Progenitor cell of endocrine pancreas (in vitro differentiated cells): ENCODE data around the gene SLC6A8. TPM values are rescaled to one million over a fixed set of nuclear protein-coding genes. Genes with fewer than 3 reads are reported as not detected.

Experiments used
- DNase-seq: peaks from one replicate; pipeline ENCODE4 v3.0.0; 2021; ENCODE audit warnings: low spot score; ENCODE audit not compliant: unreplicated experiment
- H3K27ac Mint-ChIP-seq: 2 replicates; pipeline ENCODE4 v1.8.0; 2021; ENCODE audit warnings: mild to moderate bottlenecking, moderate library complexity, mixed read lengths
- H3K27me3 Mint-ChIP-seq: 2 replicates; pipeline ENCODE4 v1.8.0; 2021; ENCODE audit warnings: mixed read lengths
- H3K36me3 Mint-ChIP-seq: 2 replicates; pipeline ENCODE4 v1.8.0; 2022; ENCODE audit warnings: mixed read lengths; ENCODE audit not compliant: insufficient read depth
- H3K4me1 Mint-ChIP-seq: 2 replicates; pipeline ENCODE4 v1.8.0; 2021; ENCODE audit warnings: low read depth, mixed read lengths
- H3K4me3 Mint-ChIP-seq: 2 replicates; pipeline ENCODE4 v1.8.0; 2021; ENCODE audit warnings: low read depth, mild to moderate bottlenecking, moderate library complexity, mixed read lengths
- H3K9me3 Mint-ChIP-seq: 2 replicates; pipeline ENCODE4 v1.8.0; 2021; ENCODE audit warnings: low read depth, mixed read lengths
- CTCF ChIP-seq: fragments of 200-600 bp; sonication (generic); IDR thresholded peaks from one replicate; pipeline ENCODE4 v1.5.0; 2021; ENCODE audit warnings: antibody characterized with exemption, mild to moderate bottlenecking; ENCODE audit not compliant: unreplicated experiment
- total RNA-seq: library from RNA; stranded (reverse); gene quantifications from 2 replicates; pipeline ENCODE4 v1.2.1, GENCODE V29; 2021

Gene SLC6A8
- total RNA-seq, 1 donor from 2014 or later: 52.2 TPM

GRCh38 chrX:153671589-153672530 is 15.9 kb upstream of the SLC6A8 start:
- peaks cover 4% of the 10 kb centered on the region for H3K4me1 Mint-ChIP-seq
- H3K27ac Mint-ChIP-seq: no peak overlapping the region
- H3K9me3 Mint-ChIP-seq: peaks cover 6% of the 10 kb centered on the region
- no peak overlapping the region for H3K4me3 Mint-ChIP-seq
- peaks cover 1% of the 10 kb centered on the region for H3K36me3 Mint-ChIP-seq
- DNase-seq: no peak
- no peak for TF ChIP-seq CTCF
- H3K27me3 Mint-ChIP-seq: peaks cover 30% of the 10 kb centered on the region

GRCh38 chrX:153672531-153673427 is 14.9 kb upstream of the SLC6A8 start:
- Mint-ChIP-seq H3K27ac (no peak overlapping the region), H3K36me3 (peaks cover 1% of the 10 kb centered on the region), H3K4me3 (peak overlapping the region; percentile 37), H3K27me3 (peaks cover 24% of the 10 kb centered on the region), H3K4me1 (peaks cover 4% of the 10 kb centered on the region), H3K9me3 (peaks cover 6% of the 10 kb centered on the region)
- TF ChIP-seq CTCF: no peak
- DNase-seq: peak; percentile 9

GRCh38 chrX:153673428-153674218 is 14.1 kb upstream of the SLC6A8 start, which contains the start of gene PNCK:
Gene PNCK, minus strand, starts transcription at chrX:153673813. Its CDS starts 737 bp downstream, at chrX:153673076.
- Mint-ChIP-seq H3K4me3 (peak within 1 kb of the TSS; percentile 39), H3K36me3 (peaks cover 1% of the 10 kb centered on the region), H3K4me1 (peaks cover 4% of the 10 kb centered on the region), H3K9me3 (peaks cover 6% of the 10 kb centered on the region), H3K27ac (peak within 1 kb of the TSS; percentile 31), H3K27me3 (peaks cover 19% of the 10 kb centered on the region)
- TF ChIP-seq CTCF: no peak
- no peak for DNase-seq

- peaks cover 1% of the 10 kb centered on the region for H3K36me3 Mint-ChIP-seq
- peaks cover 19% of the 10 kb centered on the region for H3K27me3 Mint-ChIP-seq
- no peak for TF ChIP-seq CTCF
- peaks cover 6% of the 10 kb centered on the region for H3K9me3 Mint-ChIP-seq
- H3K4me1 Mint-ChIP-seq: peaks cover 4% of the 10 kb centered on the region
- H3K4me3 Mint-ChIP-seq: peak overlapping the region; percentile 39
- peak overlapping the region; percentile 31 for H3K27ac Mint-ChIP-seq
- DNase-seq: no peak
These were observed 13.4 kb upstream of the SLC6A8 start for GRCh38 chrX:153674219-153674851.
